Hepatocyte (in vitro differentiated cells): ENCODE measurements around the gene TBKBP1. TPM values are rescaled to one million over a fixed set of nuclear protein-coding genes. Genes with fewer than 3 reads are reported as not detected.

Experiments used
- DNase-seq: peaks from one replicate; pipeline ENCODE4 v3.0.0-alpha.2; 2016; ENCODE audit warnings: low spot score
- H2AFZ ChIP-seq: fragments of 200-600 bp; sonication (generic); 2 replicates; pipeline ENCODE4 v1.6.0; 2016; ENCODE audit warnings: antibody characterized with exemption, mild to moderate bottlenecking
- H3K27ac ChIP-seq: fragments of 200-600 bp; sonication (generic); 2 replicates; pipeline ENCODE4 v1.5.1; 2016; ENCODE audit warnings: mild to moderate bottlenecking
- H3K27me3 ChIP-seq: fragments of 200-600 bp; sonication (generic); 2 replicates; pipeline ENCODE4 v1.6.1; 2016
- H3K36me3 ChIP-seq: fragments of 200-600 bp; sonication (generic); replicated peaks from 2 replicates; pipeline ENCODE4 v1.5.1; 2016; ENCODE audit warnings: low read depth; ENCODE audit not compliant: insufficient read depth
- H3K4me1 ChIP-seq: fragments of 200-600 bp; sonication (generic); 2 replicates; pipeline ENCODE4 v1.5.1; 2016; ENCODE audit warnings: mild to moderate bottlenecking, moderate library complexity; ENCODE audit not compliant: insufficient read depth
- H3K4me2 ChIP-seq: fragments of 200-600 bp; sonication (generic); 2 replicates; pipeline ENCODE4 v1.6.0; 2016
- H3K4me3 ChIP-seq: fragments of 200-600 bp; sonication (generic); 2 replicates; pipeline ENCODE4 v1.5.1; 2016; ENCODE audit warnings: mild to moderate bottlenecking
- H3K79me2 ChIP-seq: fragments of 200-600 bp; sonication (generic); 2 replicates; pipeline ENCODE4 v1.6.0; 2017; ENCODE audit warnings: mild to moderate bottlenecking
- H3K9me2 ChIP-seq: fragments of 200-600 bp; sonication (generic); replicated peaks from 2 replicates; pipeline ENCODE4 v1.6.0; 2017; ENCODE audit warnings: mild to moderate bottlenecking; ENCODE audit not compliant: insufficient read depth
- H3K9me3 ChIP-seq: fragments of 200-600 bp; sonication (generic); 2 replicates; pipeline ENCODE4 v1.5.1; 2016; ENCODE audit warnings: low read depth, mild to moderate bottlenecking
- H4K20me1 ChIP-seq: fragments of 200-600 bp; sonication (generic); 2 replicates; pipeline ENCODE4 v1.6.0; 2016; ENCODE audit warnings: mild to moderate bottlenecking; ENCODE audit not compliant: insufficient read depth, poor library complexity, severe bottlenecking
- CTCF ChIP-seq: fragments of 200-600 bp; sonication (generic); IDR thresholded peaks from 2 replicates; pipeline ENCODE4 v1.5.1; 2016; ENCODE audit warnings: antibody characterized with exemption, mild to moderate bottlenecking; ENCODE audit not compliant: poor library complexity
- EZH2 ChIP-seq: fragments of 200-600 bp; sonication (generic); IDR thresholded peaks from 2 replicates; pipeline ENCODE4 v1.6.1; 2016; ENCODE audit warnings: antibody characterized with exemption, mild to moderate bottlenecking, borderline replicate concordance
- EZH2phosphoT487 ChIP-seq: fragments of 200-600 bp; sonication (generic); IDR thresholded peaks from one replicate; pipeline ENCODE4 v1.6.1; 2018; ENCODE audit warnings: antibody characterized with exemption, mild to moderate bottlenecking, low read depth, moderate library complexity; ENCODE audit not compliant: unreplicated experiment, severe bottlenecking
- WGBS: methylation state at CpG from one replicate; pipeline ENCODE4 v1.1.6; 2016; ENCODE audit warnings: low lambda C conversion rate; ENCODE audit errors: missing lambda C conversion rate; 5-methylcytosine and 5-hydroxymethylcytosine counted together
- polyA plus RNA-seq: library from polyadenylated mRNA; unstranded; fragments of >200 nt; fragmentation: Nextera tagmentation; extraction: Ambion mirVana; gene quantifications from 2 replicates; pipeline ENCODE4 v1.2.1, GENCODE V29; 2016
- total RNA-seq: library from RNA; depleted of rRNA; stranded (reverse); fragments of >200 nt; gene quantifications from 2 replicates; pipeline ENCODE4 v1.2.3, GENCODE V29; 2014

TBKBP1 gene
- total and polyA plus RNA-seq, 2 experiments from 2014 or later, result 7.5 to 17.8 TPM

- no peak overlapping the region for H3K27ac ChIP-seq
- 85% methylated on average over 9 of the region's 9 CpGs for WGBS
- no peaks in the 10 kb centered on the region for H3K4me1 ChIP-seq
- H3K79me2 ChIP-seq, result no peaks in the 10 kb centered on the region
- no peak for DNase-seq
- H3K4me3 ChIP-seq, result no peak overlapping the region
- H3K27me3 ChIP-seq, result peaks cover 57% of the 10 kb centered on the region
- no peaks in the 10 kb centered on the region for H3K9me3 ChIP-seq
- no peaks in the 10 kb centered on the region for H3K36me3 ChIP-seq
- no peaks in the 10 kb centered on the region for H4K20me1 ChIP-seq
- no peak for TF ChIP-seq EZH2
- no peak for TF ChIP-seq CTCF
- TF ChIP-seq EZH2phosphoT487, result no peak
- H3K9me2 ChIP-seq, result no peaks in the 10 kb centered on the region
- H2AFZ ChIP-seq, result no peak overlapping the region
- H3K4me2 ChIP-seq, result no peak overlapping the region
These were observed 25.6 kb downstream of the TBKBP1 start for GRCh38 chr17:47719411-47720152.

GRCh38 chr17:47720196-47720595 is 26.2 kb downstream of the TBKBP1 start:
- no peak for DNase-seq
- H3K27ac ChIP-seq, result no peak overlapping the region
- H2AFZ ChIP-seq, result no peak overlapping the region
- no peaks in the 10 kb centered on the region for H3K36me3 ChIP-seq
- TF ChIP-seq EZH2phosphoT487 (no peak), EZH2 (no peak), CTCF (no peak)
- no peak overlapping the region for H3K4me3 ChIP-seq
- peaks cover 57% of the 10 kb centered on the region for H3K27me3 ChIP-seq
- no peaks in the 10 kb centered on the region for H3K9me3 ChIP-seq
- no peaks in the 10 kb centered on the region for H4K20me1 ChIP-seq
- no peak overlapping the region for H3K4me2 ChIP-seq
- no peaks in the 10 kb centered on the region for H3K4me1 ChIP-seq
- WGBS, result 75% methylated on average over 11 of the region's 11 CpGs
- no peaks in the 10 kb centered on the region for H3K9me2 ChIP-seq
- H3K79me2 ChIP-seq, result no peaks in the 10 kb centered on the region

- Histone ChIP-seq H3K36me3 (no peaks in the 10 kb centered on the region), H3K27me3 (peaks cover 57% of the 10 kb centered on the region)
- DNase-seq, result peak; percentile 55
These were observed 27.0 kb downstream of the TBKBP1 start for GRCh38 chr17:47720754-47721533.

More at GRCh38 chr17:47720754-47721533, 27.0 kb downstream of the TBKBP1 start:
- peak overlapping the region; percentile 44 for H3K4me2 ChIP-seq
- H3K79me2 ChIP-seq, result no peaks in the 10 kb centered on the region
- H4K20me1 ChIP-seq, result no peaks in the 10 kb centered on the region
- no peak overlapping the region for H3K27ac ChIP-seq
- 27% methylated on average over 31 of the region's 36 CpGs for WGBS
- no peaks in the 10 kb centered on the region for H3K9me3 ChIP-seq
- no peak overlapping the region for H2AFZ ChIP-seq
- H3K4me3 ChIP-seq, result no peak overlapping the region
- H3K9me2 ChIP-seq, result no peaks in the 10 kb centered on the region
- no peaks in the 10 kb centered on the region for H3K4me1 ChIP-seq
- TF ChIP-seq EZH2 (no peak), EZH2phosphoT487 (no peak), CTCF (no peak)
